ENCODE data around the gene MRPL47. TPM values are rescaled to one million over a fixed set of nuclear protein-coding genes. Genes with fewer than 3 reads are reported as not detected.

MRPL47 gene
- polyA plus RNA-seq (2013, experiment 1 of 2): 82.8 TPM
- polyA plus RNA-seq (2013, experiment 2 of 2): 83.1 TPM

GRCh38 chr3:179604321-179605078, at the start of gene MRPL47, which contains the start of gene NDUFB5:
Gene MRPL47 (minus strand): TSS chr3:179604638. CDS start chr3:179604624, 14 bp downstream.
Gene NDUFB5 (plus strand): TSS chr3:179604794. CDS start chr3:179604816, 22 bp downstream.
- H2BK15ac ChIP-seq (ENCODE audit: low read depth, poor library complexity, severe bottlenecking): peak within 1 kb of the TSS; percentile 31

GRCh38 chr3:179653096-179653797, 48.8 kb upstream of the MRPL47 start:
- Histone ChIP-seq H3K23ac (ENCODE audit: low read length in 2 of 2) (peak overlapping the region in 1 of 2 experiments; percentile 73), H3K27ac (ENCODE audit: low read length, poor library complexity, severe bottlenecking) (peak overlapping the region; percentile 91), H2AFZ (ENCODE audit: low read depth, low read length) (peak overlapping the region; percentile 91), H2BK5ac (ENCODE audit: low read depth, low read length, poor library complexity, severe bottlenecking) (peak overlapping the region; percentile 90), H3K27me3 (ENCODE audit: control insufficient read depth in 1 of 2, insufficient read depth in 1 of 2, low read length in 2 of 2) (no peaks in the 10 kb centered on the region), H3K79me1 (replicated peaks; ENCODE audit: low read length, poor library complexity, severe bottlenecking) (peaks cover 3% of the 10 kb centered on the region), H3K36me3 (ENCODE audit: control insufficient read depth in 1 of 2, insufficient read depth in 2 of 2, low read depth in 1 of 2, low read length in 2 of 2) (peaks cover 0 to 3% of the 10 kb centered on the region in 2 experiments), H3K9ac (ENCODE audit: low read length) (peak overlapping the region; percentile 89), H3K4me1 (ENCODE audit: control insufficient read depth, insufficient read depth, low read depth, low read length) (peaks cover 4% of the 10 kb centered on the region), H3K4me3 (ENCODE audit: insufficient read depth in 1 of 2, low read depth in 1 of 2, low read length in 2 of 2) (peak overlapping the region; percentile 82 to 84), H2BK120ac (ENCODE audit: low read depth, low read length) (peak overlapping the region; percentile 89), H3K4ac (ENCODE audit: low read depth in 1 of 2, low read length in 2 of 2) (peak overlapping the region; percentile 75 to 80), H3K9me3 (ENCODE audit: control insufficient read depth, low read length) (no peaks in the 10 kb centered on the region), H3K14ac (ENCODE audit: low read length in 2 of 2) (peak overlapping the region in 1 of 2 experiments; percentile 57), H2BK15ac (ENCODE audit: low read depth, poor library complexity, severe bottlenecking) (peak overlapping the region; percentile 82), H4K91ac (ENCODE audit: low read length) (peak overlapping the region; percentile 48), H3K4me2 (ENCODE audit: low read length, poor library complexity, severe bottlenecking) (peak overlapping the region; percentile 90), H2BK12ac (ENCODE audit: low read length in 2 of 2) (peak overlapping the region; percentile 18 to 65), H2AK5ac (ENCODE audit: low read length, severe bottlenecking) (peak overlapping the region; percentile 68), H4K8ac (ENCODE audit: low read length) (peak overlapping the region; percentile 81), H3K18ac (ENCODE audit: low read depth in 1 of 2, low read length in 2 of 2) (peak overlapping the region; percentile 65 to 73)
- WGBS: under 1% methylated on average over 57 of the region's 77 CpGs
- DNase-seq: peak; percentile 89

More at GRCh38 chr3:179604321-179605078, at the start of gene MRPL47, which contains the start of gene NDUFB5:
- H2BK120ac ChIP-seq (ENCODE audit: low read depth, low read length): peak within 1 kb of the TSS; percentile 12
- H3K4ac ChIP-seq (ENCODE audit: low read depth in 1 of 2, low read length in 2 of 2): peak within 1 kb of the TSS; percentile 2 to 90
- H2BK5ac ChIP-seq (ENCODE audit: low read depth, low read length, poor library complexity, severe bottlenecking): peak within 1 kb of the TSS; percentile 36
- H3K14ac ChIP-seq (ENCODE audit: low read length in 2 of 2): peak within 1 kb of the TSS in 1 of 2 experiments; percentile 95
- peak within 1 kb of the TSS; percentile 92 to 95 for H3K4me3 ChIP-seq (ENCODE audit: insufficient read depth in 1 of 2, low read depth in 1 of 2, low read length in 2 of 2)
- peak within 1 kb of the TSS; percentile 66 for H4K91ac ChIP-seq (ENCODE audit: low read length)
- H3K4me2 ChIP-seq (ENCODE audit: low read length, poor library complexity, severe bottlenecking): peak within 1 kb of the TSS; percentile 89
- peaks cover 10% of the 10 kb centered on the region for H3K4me1 ChIP-seq (ENCODE audit: control insufficient read depth, insufficient read depth, low read depth, low read length)
- peaks cover 15% of the 10 kb centered on the region for H3K79me1 ChIP-seq (replicated peaks; ENCODE audit: low read length, poor library complexity, severe bottlenecking)
- peaks cover 16 to 48% of the 10 kb centered on the region in 2 experiments for H3K36me3 ChIP-seq (ENCODE audit: control insufficient read depth in 1 of 2, insufficient read depth in 2 of 2, low read depth in 1 of 2, low read length in 2 of 2)
- H2AFZ ChIP-seq (ENCODE audit: low read depth, low read length): peak within 1 kb of the TSS; percentile 67
- H4K8ac ChIP-seq (ENCODE audit: low read length): peak within 1 kb of the TSS; percentile 83
- H2BK12ac ChIP-seq (ENCODE audit: low read length in 2 of 2): peak within 1 kb of the TSS in 1 of 2 experiments; percentile 28
- H3K9ac ChIP-seq (ENCODE audit: low read length): peak within 1 kb of the TSS; percentile 99
- H2AK5ac ChIP-seq (ENCODE audit: low read length, severe bottlenecking): no peak within 1 kb of the TSS
- H3K27me3 ChIP-seq (ENCODE audit: control insufficient read depth in 1 of 2, insufficient read depth in 1 of 2, low read length in 2 of 2): no peaks in the 10 kb centered on the region
- peak within 1 kb of the TSS; percentile 76 for H3K27ac ChIP-seq (ENCODE audit: low read length, poor library complexity, severe bottlenecking)
- no peaks in the 10 kb centered on the region for H3K9me3 ChIP-seq (ENCODE audit: control insufficient read depth, low read length)
- peak within 1 kb of the TSS in 1 of 2 experiments; percentile 34 for H3K23ac ChIP-seq (ENCODE audit: low read length in 2 of 2)
- peak; percentile 98 for DNase-seq
- H3K18ac ChIP-seq (ENCODE audit: low read depth in 1 of 2, low read length in 2 of 2): peak within 1 kb of the TSS; percentile 65 to 93
- whole genome bisulfite sequencing: under 1% methylated on average over 42 of the region's 45 CpGs

- H3K14ac ChIP-seq (ENCODE audit: low read length in 2 of 2): peak within 1 kb of the TSS in 1 of 2 experiments; percentile 57
- H3K4me3 ChIP-seq (ENCODE audit: insufficient read depth in 1 of 2, low read depth in 1 of 2, low read length in 2 of 2): peak within 1 kb of the TSS; percentile 82 to 84
- peak within 1 kb of the TSS; percentile 18 to 65 for H2BK12ac ChIP-seq (ENCODE audit: low read length in 2 of 2)
- peak within 1 kb of the TSS; percentile 68 for H2AK5ac ChIP-seq (ENCODE audit: low read length, severe bottlenecking)
- peak within 1 kb of the TSS; percentile 81 for H4K8ac ChIP-seq (ENCODE audit: low read length)
- H3K79me1 ChIP-seq (replicated peaks; ENCODE audit: low read length, poor library complexity, severe bottlenecking): peaks cover 2% of the 10 kb centered on the region
- H3K18ac ChIP-seq (ENCODE audit: low read depth in 1 of 2, low read length in 2 of 2): peak within 1 kb of the TSS; percentile 65 to 73
- peak within 1 kb of the TSS; percentile 90 for H2BK5ac ChIP-seq (ENCODE audit: low read depth, low read length, poor library complexity, severe bottlenecking)
- DNase-seq: peak; percentile 84
- H2AFZ ChIP-seq (ENCODE audit: low read depth, low read length): peak within 1 kb of the TSS; percentile 91
- H2BK120ac ChIP-seq (ENCODE audit: low read depth, low read length): peak within 1 kb of the TSS; percentile 89
- H3K9me3 ChIP-seq (ENCODE audit: control insufficient read depth, low read length): no peaks in the 10 kb centered on the region
- peak within 1 kb of the TSS; percentile 91 for H3K27ac ChIP-seq (ENCODE audit: low read length, poor library complexity, severe bottlenecking)
- peak within 1 kb of the TSS; percentile 48 for H4K91ac ChIP-seq (ENCODE audit: low read length)
- peaks cover 0 to 3% of the 10 kb centered on the region in 2 experiments for H3K36me3 ChIP-seq (ENCODE audit: control insufficient read depth in 1 of 2, insufficient read depth in 2 of 2, low read depth in 1 of 2, low read length in 2 of 2)
- peak within 1 kb of the TSS; percentile 75 to 80 for H3K4ac ChIP-seq (ENCODE audit: low read depth in 1 of 2, low read length in 2 of 2)
- peaks cover 3% of the 10 kb centered on the region for H3K4me1 ChIP-seq (ENCODE audit: control insufficient read depth, insufficient read depth, low read depth, low read length)
- H3K9ac ChIP-seq (ENCODE audit: low read length): peak within 1 kb of the TSS; percentile 89
- H2BK15ac ChIP-seq (ENCODE audit: low read depth, poor library complexity, severe bottlenecking): peak within 1 kb of the TSS; percentile 82
- under 1% methylated on average over 27 of the region's 56 CpGs for WGBS
- H3K27me3 ChIP-seq (ENCODE audit: control insufficient read depth in 1 of 2, insufficient read depth in 1 of 2, low read length in 2 of 2): no peaks in the 10 kb centered on the region
- peak within 1 kb of the TSS; percentile 90 for H3K4me2 ChIP-seq (ENCODE audit: low read length, poor library complexity, severe bottlenecking)
- H3K23ac ChIP-seq (ENCODE audit: low read length in 2 of 2): peak within 1 kb of the TSS in 1 of 2 experiments; percentile 73
Observed at GRCh38 chr3:179652447-179653095, 48.1 kb upstream of the MRPL47 start, which contains the start of gene USP13. Gene USP13 (plus strand): TSS chr3:179653040. CDS start chr3:179653226, 186 bp downstream.

Data from mesenchymal stem cell (in vitro differentiated cells and primary cell).